Activated CD8-positive, alpha-beta memory T cell treated with anti-CD3 and anti-CD28 coated beads, Interleukin-2, amount 10 ng/mL, durations not matched to agents 7 days and 5 days (primary cell): Measurements from ENCODE around the gene LSAMP. TPM values are rescaled to one million over a fixed set of nuclear protein-coding genes. Genes with fewer than 3 reads are reported as not detected.

Experiments used
- ATAC-seq: fragments of 150-1000 bp; cut with Tn5 transposase; one replicate; pipeline ENCODE4 v1.10.0; 2021; ENCODE audit warnings: moderate library complexity
- CTCF ChIA-PET: fragments of 350-600 bp; sonication (Branson Sonifier 250); formaldehyde crosslinking; loops from one replicate; lab custom pipeline; 2021; ENCODE audit warnings: antibody characterized with exemption; lab: Charles Lee
- DNase-seq: peaks from one replicate; pipeline ENCODE4 v3.0.0-alpha.2; 2020
- H3K27ac Mint-ChIP-seq: one replicate; pipeline ENCODE4 v1.8.0; 2021; ENCODE audit warnings: mild to moderate bottlenecking, mixed read lengths
- H3K27me3 Mint-ChIP-seq: one replicate; pipeline ENCODE4 v1.8.0; 2021; ENCODE audit warnings: mixed read lengths
- H3K36me3 Mint-ChIP-seq: one replicate; pipeline ENCODE4 v1.8.0; 2021; ENCODE audit warnings: mild to moderate bottlenecking, mixed read lengths
- H3K4me1 Mint-ChIP-seq: one replicate; pipeline ENCODE4 v1.8.0; 2021; ENCODE audit warnings: mixed read lengths
- H3K4me3 Mint-ChIP-seq: one replicate; pipeline ENCODE4 v1.8.0; 2021; ENCODE audit warnings: mild to moderate bottlenecking, moderate library complexity, mixed read lengths
- H3K9me3 Mint-ChIP-seq: one replicate; pipeline ENCODE4 v1.8.0; 2022; ENCODE audit warnings: low read depth, mixed read lengths
- total RNA-seq, 2 experiments: library from RNA; stranded (reverse); gene quantifications; one replicate each; pipeline ENCODE4 v1.2.3, GENCODE V29; 2021

The LSAMP gene
- total RNA-seq, 2 experiments from 2014 or later = not detected

DNA sequence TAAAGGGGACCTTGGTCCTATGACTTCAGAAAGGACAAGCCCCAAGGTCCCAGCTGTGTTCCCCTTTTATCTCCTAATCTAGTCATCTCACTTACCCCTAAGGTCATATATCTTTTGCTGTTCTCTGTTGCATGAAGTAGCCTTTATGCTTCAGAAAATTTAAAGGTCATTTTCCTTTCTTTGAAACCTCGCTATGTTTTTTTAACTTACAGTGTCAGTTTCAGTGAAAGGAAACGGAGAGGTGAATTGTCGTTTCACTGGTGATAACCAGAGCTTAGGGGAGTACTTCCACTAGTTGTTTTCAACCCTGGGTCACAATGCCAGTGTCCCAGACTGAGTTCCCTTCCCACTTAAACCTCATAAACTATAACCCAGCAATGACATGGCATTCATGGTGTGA, 464.6 kb downstream of the LSAMP start:
- Mint-ChIP-seq H3K9me3 (no peaks in the 10 kb centered on the region), H3K27me3 (peaks cover 3% of the 10 kb centered on the region), H3K4me3 (no peak overlapping the region), H3K36me3 (no peaks in the 10 kb centered on the region), H3K27ac (no peak overlapping the region), H3K4me1 (no peaks in the 10 kb centered on the region)
- DNase-seq (no peak), ATAC-seq (no peak)
- CTCF ChIA-PET = no interaction called here

GRCh38 chr3:115977866-115978265, 467.4 kb downstream of the LSAMP start:
- Mint-ChIP-seq H3K9me3 (no peaks in the 10 kb centered on the region), H3K4me3 (no peak overlapping the region), H3K4me1 (no peaks in the 10 kb centered on the region), H3K27me3 (peaks cover 3% of the 10 kb centered on the region), H3K27ac (no peak overlapping the region), H3K36me3 (no peaks in the 10 kb centered on the region)
- ATAC-seq (no peak), DNase-seq (no peak)
- CTCF ChIA-PET = no interaction called here

GRCh38 chr3:115975796-115976195, 469.5 kb downstream of the LSAMP start:
- Mint-ChIP-seq H3K27ac (no peak overlapping the region), H3K4me1 (no peaks in the 10 kb centered on the region), H3K27me3 (peaks cover 3% of the 10 kb centered on the region), H3K4me3 (no peak overlapping the region), H3K9me3 (no peaks in the 10 kb centered on the region), H3K36me3 (no peaks in the 10 kb centered on the region)
- ATAC-seq = no peak
- no peak for DNase-seq
- CTCF ChIA-PET = no interaction called here

GRCh38 chr3:115975353-115975752, 469.9 kb downstream of the LSAMP start:
- Mint-ChIP-seq H3K4me3 (no peak overlapping the region), H3K9me3 (no peaks in the 10 kb centered on the region)

GRCh38 chr3:115974940-115975339, 470.3 kb downstream of the LSAMP start:
- CTCF ChIA-PET = no interaction called here
- H3K27ac Mint-ChIP-seq = no peak overlapping the region
- H3K27me3 Mint-ChIP-seq = peaks cover 3% of the 10 kb centered on the region
- H3K9me3 Mint-ChIP-seq = no peaks in the 10 kb centered on the region
- H3K4me3 Mint-ChIP-seq = no peak overlapping the region
- no peaks in the 10 kb centered on the region for H3K4me1 Mint-ChIP-seq
- no peak for ATAC-seq
- no peaks in the 10 kb centered on the region for H3K36me3 Mint-ChIP-seq
- no peak for DNase-seq

More at GRCh38 chr3:115975353-115975752, 469.9 kb downstream of the LSAMP start:
- CTCF ChIA-PET = no interaction called here
- DNase-seq = no peak
- Mint-ChIP-seq H3K4me1 (no peaks in the 10 kb centered on the region), H3K36me3 (no peaks in the 10 kb centered on the region), H3K27ac (no peak overlapping the region), H3K27me3 (peaks cover 3% of the 10 kb centered on the region)
- no peak for ATAC-seq

DNA sequence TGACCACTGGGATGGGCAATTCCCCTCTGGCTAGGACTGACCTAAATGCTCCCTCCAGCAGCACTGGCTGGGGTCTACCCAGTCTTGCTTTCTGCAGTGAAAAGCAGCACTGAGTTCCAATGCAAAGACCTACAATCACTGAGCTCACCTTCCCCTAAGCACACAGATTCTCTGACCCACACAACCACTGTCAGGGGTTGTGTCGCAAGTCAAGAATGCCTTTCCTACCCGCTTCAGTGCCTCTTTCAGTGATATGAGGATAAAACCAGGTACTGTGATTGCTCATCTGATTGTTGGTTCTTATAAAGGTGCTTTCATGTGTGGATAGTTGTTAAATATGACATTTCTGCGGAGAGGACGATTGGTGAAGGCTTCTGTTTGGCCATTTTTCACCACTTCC, 476.4 kb downstream of the LSAMP start:
- Mint-ChIP-seq H3K27me3 (no peaks in the 10 kb centered on the region), H3K4me3 (no peak overlapping the region), H3K27ac (no peak overlapping the region), H3K9me3 (no peaks in the 10 kb centered on the region), H3K36me3 (no peaks in the 10 kb centered on the region), H3K4me1 (no peaks in the 10 kb centered on the region)
- CTCF ChIA-PET = no interaction called here
- ATAC-seq (no peak), DNase-seq (no peak)

DNA sequence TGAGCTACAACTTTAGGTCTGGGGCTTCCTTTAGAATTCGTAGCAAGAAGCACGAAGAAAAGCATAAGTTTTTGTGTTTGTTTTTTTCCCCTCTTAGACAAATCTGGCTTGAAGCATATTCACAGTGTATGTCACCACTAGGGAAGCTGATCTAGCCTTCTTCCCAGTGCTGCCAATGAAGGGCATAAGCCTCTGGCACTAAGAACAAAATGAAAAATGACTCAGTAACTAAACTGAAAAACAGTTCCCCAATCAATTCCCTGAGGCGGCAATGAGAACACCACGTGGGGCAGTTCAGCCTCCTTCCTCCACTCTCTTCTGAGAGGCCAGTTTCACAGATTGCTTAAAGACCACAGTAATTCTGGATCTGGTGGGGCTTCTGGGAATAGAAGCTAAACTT, 483.9 kb downstream of the LSAMP start:
- no peaks in the 10 kb centered on the region for H3K4me1 Mint-ChIP-seq
- ATAC-seq (no peak), DNase-seq (no peak)
- CTCF ChIA-PET = interaction anchor here (0.8 kb wide), 1 partner anchor 11 kb away, joined by 3 read pairs; no protein-coding TSS in a partner anchor
- H3K27me3 Mint-ChIP-seq = no peaks in the 10 kb centered on the region
- H3K4me3 Mint-ChIP-seq = no peak overlapping the region
- no peaks in the 10 kb centered on the region for H3K36me3 Mint-ChIP-seq
- H3K9me3 Mint-ChIP-seq = no peaks in the 10 kb centered on the region
- H3K27ac Mint-ChIP-seq = no peak overlapping the region

DNA sequence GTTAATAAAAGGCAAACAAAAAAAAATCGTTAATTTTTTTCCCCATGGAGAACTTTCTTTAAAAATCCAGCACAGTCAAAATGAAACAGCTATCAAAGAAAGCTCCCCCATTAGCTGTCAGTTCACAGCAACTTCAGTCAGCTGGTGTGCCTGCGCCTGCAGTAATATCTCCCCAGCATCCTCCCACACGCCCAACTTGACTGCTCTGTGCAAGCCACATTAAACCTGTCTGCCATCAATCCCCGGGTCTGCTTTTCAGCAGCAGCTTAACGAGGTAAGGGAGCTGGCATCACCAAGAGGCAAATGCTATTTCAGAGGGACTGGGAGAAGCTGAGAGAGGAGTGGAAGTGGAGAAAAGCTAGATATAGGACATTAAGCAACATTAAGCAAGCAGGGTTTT, 484.5 kb downstream of the LSAMP start:
- CTCF ChIA-PET = interaction anchor here (0.8 kb wide), 1 partner anchor 10 kb away, joined by 3 read pairs; no protein-coding TSS in a partner anchor
- Mint-ChIP-seq H3K4me1 (no peaks in the 10 kb centered on the region), H3K27me3 (no peaks in the 10 kb centered on the region), H3K27ac (no peak overlapping the region), H3K36me3 (no peaks in the 10 kb centered on the region), H3K4me3 (no peak overlapping the region), H3K9me3 (no peaks in the 10 kb centered on the region)
- DNase-seq (no peak), ATAC-seq (no peak)

DNA sequence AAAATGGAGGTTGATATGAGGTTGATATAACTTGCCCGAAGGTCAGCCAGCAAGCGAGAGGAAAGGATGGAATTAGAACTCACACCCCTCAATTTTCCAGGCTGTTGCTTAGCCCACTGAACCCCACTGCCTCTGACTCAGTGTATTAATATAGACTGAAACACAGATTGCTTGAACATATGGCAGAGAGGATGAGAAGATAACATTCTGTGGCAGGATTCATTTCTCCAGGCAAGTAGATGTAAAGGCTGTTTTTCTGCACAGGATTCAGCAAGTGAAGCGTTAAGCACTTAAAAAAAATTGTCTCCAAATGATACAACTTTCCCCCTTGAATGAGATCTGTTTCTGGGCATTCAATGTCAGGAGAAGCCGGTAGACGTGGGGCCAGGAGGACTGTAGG, 486.8 kb downstream of the LSAMP start:
- H3K27ac Mint-ChIP-seq = no peak overlapping the region
- H3K36me3 Mint-ChIP-seq = no peaks in the 10 kb centered on the region
- H3K9me3 Mint-ChIP-seq = no peaks in the 10 kb centered on the region
- ATAC-seq (no peak), DNase-seq (no peak)
- CTCF ChIA-PET = no interaction called here
- no peak overlapping the region for H3K4me3 Mint-ChIP-seq
- H3K27me3 Mint-ChIP-seq = no peaks in the 10 kb centered on the region
- no peaks in the 10 kb centered on the region for H3K4me1 Mint-ChIP-seq

DNA sequence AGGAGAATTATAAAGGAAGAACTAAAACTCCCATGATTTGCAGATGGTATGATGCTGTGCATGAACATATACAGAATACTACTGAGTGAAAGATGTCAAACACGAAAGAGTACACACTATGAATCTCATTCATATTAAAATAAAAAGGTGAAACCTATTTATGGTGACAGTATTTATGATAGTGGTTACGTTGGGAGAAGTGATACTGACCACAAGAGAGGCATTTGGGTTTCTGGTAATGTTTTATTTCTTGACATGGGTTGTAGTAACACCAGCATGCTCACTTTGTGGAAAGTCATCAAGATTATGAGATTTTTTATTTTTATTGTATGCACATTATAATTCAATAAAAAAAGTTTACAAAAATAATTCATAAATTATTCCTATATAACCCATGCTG, 498.0 kb downstream of the LSAMP start:
- Mint-ChIP-seq H3K27me3 (no peaks in the 10 kb centered on the region), H3K9me3 (no peaks in the 10 kb centered on the region), H3K27ac (no peak overlapping the region), H3K4me1 (no peaks in the 10 kb centered on the region), H3K4me3 (no peak overlapping the region), H3K36me3 (no peaks in the 10 kb centered on the region)
- no peak for DNase-seq
- no peak for ATAC-seq
- CTCF ChIA-PET = no interaction called here

GRCh38 chr3:115943579-115943978, 501.7 kb downstream of the LSAMP start:
- CTCF ChIA-PET = no interaction called here
- Mint-ChIP-seq H3K36me3 (no peaks in the 10 kb centered on the region), H3K9me3 (no peaks in the 10 kb centered on the region), H3K27ac (no peak overlapping the region), H3K27me3 (no peaks in the 10 kb centered on the region), H3K4me1 (no peaks in the 10 kb centered on the region), H3K4me3 (no peak overlapping the region)
- DNase-seq (no peak), ATAC-seq (no peak)

GRCh38 chr3:115937054-115937453, 508.2 kb downstream of the LSAMP start:
- H3K9me3 Mint-ChIP-seq = no peaks in the 10 kb centered on the region
- no peak for ATAC-seq
- H3K4me1 Mint-ChIP-seq = no peaks in the 10 kb centered on the region
- no peak overlapping the region for H3K4me3 Mint-ChIP-seq
- H3K36me3 Mint-ChIP-seq = no peaks in the 10 kb centered on the region
- no peak for DNase-seq
- H3K27ac Mint-ChIP-seq = no peak overlapping the region
- CTCF ChIA-PET = no interaction called here
- no peaks in the 10 kb centered on the region for H3K27me3 Mint-ChIP-seq

- Mint-ChIP-seq H3K4me3 (no peak overlapping the region), H3K36me3 (no peaks in the 10 kb centered on the region), H3K9me3 (no peaks in the 10 kb centered on the region), H3K27me3 (no peaks in the 10 kb centered on the region), H3K4me1 (no peaks in the 10 kb centered on the region), H3K27ac (no peak overlapping the region)
- DNase-seq = no peak
- ATAC-seq = no peak
- CTCF ChIA-PET = no interaction called here
Observed at GRCh38 chr3:115932807-115933206, 512.5 kb downstream of the LSAMP start.

DNA sequence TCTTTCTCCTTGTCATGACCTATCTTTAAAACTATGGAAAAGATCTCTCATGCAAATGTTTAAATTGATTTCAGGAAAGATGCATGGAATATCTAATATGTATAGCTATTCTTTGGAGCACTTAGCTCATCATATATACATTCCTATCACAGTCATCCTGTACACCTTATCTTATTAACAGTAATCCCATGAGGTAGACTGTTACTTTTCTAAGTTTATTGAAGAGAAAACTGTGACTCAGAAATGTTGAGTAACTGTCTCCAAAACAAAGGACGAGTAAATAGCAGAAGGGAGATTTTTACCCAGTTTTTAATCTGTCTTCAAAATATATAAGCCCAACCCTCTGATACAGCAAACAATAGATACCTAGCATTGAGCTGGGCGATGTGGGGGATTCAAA, 513.7 kb downstream of the LSAMP start:
- CTCF ChIA-PET = no interaction called here
- no peaks in the 10 kb centered on the region for H3K9me3 Mint-ChIP-seq
- H3K36me3 Mint-ChIP-seq = no peaks in the 10 kb centered on the region
- no peaks in the 10 kb centered on the region for H3K27me3 Mint-ChIP-seq
- no peak overlapping the region for H3K27ac Mint-ChIP-seq
- DNase-seq (no peak), ATAC-seq (no peak)
- H3K4me1 Mint-ChIP-seq = no peaks in the 10 kb centered on the region
- no peak overlapping the region for H3K4me3 Mint-ChIP-seq

GRCh38 chr3:115930922-115931321, 514.4 kb downstream of the LSAMP start:
- no peak for ATAC-seq
- no peak for DNase-seq
- Mint-ChIP-seq H3K36me3 (no peaks in the 10 kb centered on the region), H3K9me3 (no peaks in the 10 kb centered on the region), H3K4me3 (no peak overlapping the region), H3K4me1 (no peaks in the 10 kb centered on the region), H3K27me3 (no peaks in the 10 kb centered on the region), H3K27ac (no peak overlapping the region)
- CTCF ChIA-PET = no interaction called here
